HG03108 (cell line): ENCODE measurements around the gene UBE2L3.
"Not testable (repeated sequence)": the region's sequence is repeated elsewhere in the genome, so short reads cannot be mapped to it uniquely, and the experiment has no call there.

Experiments
- ATAC-seq: cut with Tn5 transposase; IDR thresholded peaks from one replicate; pipeline ENCODE4 v1.9.1; 2021; ENCODE audit warnings: moderate library complexity; ENCODE audit not compliant: unreplicated experiment

The UBE2L3 gene

GRCh38 chr22:21642584-21643448 is 75.3 kb downstream of the UBE2L3 start:
- ATAC-seq: no peak

DNA sequence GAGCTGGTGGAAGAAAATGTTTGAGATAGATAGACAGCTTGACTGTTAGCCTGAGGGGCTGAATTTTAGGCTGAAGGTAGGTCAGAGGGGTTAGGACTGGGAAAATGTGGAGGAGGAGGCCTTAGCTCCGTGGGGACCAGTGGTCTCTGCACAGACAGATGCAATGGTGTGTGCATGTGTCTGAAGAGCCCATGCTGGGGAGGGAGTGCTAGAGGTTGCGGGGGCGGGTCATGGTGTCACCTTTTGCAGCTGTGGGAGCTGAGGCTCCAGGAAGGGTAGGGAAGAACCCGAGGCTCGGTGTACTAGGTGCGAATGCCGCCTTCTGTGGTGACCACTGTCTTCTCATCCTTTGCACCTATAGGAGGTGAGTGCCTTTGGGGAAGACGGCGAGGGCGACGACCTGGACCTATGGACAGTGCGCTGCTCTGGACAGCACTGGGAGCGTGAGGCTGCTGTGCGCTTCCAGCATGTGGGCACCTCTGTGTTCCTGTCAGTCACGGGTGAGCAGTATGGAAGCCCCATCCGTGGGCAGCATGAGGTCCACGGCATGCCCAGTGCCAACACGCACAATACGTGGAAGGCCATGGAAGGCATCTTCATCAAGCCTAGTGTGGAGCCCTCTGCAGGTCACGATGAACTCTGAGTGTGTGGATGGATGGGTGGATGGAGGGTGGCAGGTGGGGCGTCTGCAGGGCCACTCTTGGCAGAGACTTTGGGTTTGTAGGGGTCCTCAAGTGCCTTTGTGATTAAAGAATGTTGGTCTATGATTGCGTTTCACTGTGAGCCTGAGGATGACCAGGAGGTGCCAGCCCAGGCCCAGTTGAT is 76.2 kb downstream of the UBE2L3 start:
- ATAC-seq: no peak

DNA sequence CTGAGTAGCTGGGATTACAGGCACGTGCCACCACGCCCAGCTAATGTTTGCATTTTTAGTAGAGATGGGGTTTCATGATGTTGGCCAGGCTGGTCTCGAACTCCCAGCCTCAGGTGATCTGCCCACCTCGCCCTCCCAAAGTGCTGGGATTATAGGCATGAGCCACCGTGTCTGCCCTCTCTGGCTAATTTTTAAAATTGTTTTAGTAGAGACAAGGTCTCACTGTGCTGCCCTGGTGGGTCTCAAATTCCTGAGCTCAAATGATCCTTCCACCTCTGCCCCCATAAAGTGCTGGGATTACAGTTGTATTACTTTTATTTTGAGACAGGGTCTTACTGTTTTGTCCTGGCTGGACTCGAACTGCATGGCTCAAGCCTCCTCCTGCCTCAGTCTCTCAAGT is 78.0 kb downstream of the UBE2L3 start:
- ATAC-seq: not testable (repeated sequence)

DNA sequence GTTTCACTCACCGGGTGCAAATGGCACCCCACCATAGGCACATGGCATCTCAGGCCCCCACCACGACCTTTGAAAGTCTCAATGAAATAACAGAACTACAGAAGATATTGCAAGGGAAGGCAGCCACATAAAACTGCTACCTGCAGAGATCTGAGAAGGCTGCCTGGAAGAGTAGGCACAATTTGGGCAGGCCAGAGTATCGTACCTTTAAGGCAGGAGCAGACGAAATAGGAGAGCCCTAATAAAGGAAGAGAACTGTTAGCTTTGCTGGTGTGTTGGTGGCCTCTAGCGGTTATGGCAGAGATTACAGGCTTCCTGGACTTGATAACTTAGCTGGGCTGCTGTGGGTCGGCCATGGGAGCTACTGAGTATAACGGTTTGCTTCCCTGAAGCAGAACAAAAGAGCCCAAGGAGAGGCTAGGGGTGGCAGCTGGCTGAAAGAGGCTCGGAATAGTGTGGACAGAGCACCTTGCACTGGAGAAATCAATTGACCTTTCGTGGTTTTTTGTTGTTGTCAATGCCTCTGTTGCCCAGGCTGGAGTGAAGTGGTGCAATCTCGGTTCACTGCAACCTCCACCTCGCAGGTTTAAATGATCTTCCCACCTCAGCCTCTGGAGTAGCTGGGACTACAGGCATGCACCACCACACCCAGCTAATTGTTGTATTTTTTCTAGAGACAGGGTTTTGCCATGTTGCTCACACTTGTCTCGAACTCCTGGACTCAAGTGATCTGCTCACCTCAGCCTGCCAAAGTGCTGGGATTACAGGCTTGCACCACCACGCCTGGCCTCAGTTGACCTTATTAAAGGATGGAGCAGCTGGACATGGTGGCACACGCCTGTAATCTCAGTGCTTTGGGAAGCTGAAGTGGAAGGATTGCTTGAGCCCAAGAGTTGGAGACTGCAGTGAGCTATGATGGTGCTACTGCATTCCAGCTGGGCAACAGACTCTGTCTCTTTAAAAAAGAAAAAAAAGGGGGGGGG is 79.4 kb downstream of the UBE2L3 start:
- no peak for ATAC-seq

GRCh38 chr22:21650280-21650679 is 82.8 kb downstream of the UBE2L3 start:
- no peak for ATAC-seq

DNA sequence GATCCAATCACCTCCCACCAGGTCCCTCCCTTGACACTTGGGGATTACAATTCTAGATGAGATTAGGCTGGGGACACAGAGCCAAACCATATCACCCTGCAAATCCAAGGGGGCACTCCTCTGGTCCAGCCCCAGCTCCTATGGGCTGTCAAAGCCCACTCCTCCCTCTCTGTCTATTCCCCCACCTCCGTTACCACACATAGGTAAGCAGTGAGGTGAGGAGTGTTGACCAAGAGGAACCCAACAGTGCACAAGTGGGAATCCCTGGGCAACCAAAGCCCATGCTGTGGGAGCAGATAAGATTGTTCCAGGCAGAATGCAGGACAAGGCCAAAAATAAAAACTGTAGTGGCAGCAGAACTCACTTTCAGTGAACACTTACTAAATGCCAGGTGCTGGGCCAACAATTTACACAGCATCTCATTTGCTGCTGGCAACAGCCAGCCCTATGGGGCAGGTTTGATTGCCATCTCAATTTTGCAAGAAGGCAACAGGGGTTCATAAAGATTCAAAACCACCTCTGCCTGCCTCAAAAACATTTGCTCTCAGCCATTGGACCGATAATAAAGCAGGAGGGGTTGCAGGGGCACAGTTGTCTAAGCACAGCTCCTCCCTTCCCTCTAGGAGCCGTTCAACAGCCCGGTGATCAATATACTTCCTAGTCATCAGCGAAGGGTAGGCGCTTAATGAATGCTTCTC is 83.5 kb downstream of the UBE2L3 start:
- ATAC-seq: no peak

DNA sequence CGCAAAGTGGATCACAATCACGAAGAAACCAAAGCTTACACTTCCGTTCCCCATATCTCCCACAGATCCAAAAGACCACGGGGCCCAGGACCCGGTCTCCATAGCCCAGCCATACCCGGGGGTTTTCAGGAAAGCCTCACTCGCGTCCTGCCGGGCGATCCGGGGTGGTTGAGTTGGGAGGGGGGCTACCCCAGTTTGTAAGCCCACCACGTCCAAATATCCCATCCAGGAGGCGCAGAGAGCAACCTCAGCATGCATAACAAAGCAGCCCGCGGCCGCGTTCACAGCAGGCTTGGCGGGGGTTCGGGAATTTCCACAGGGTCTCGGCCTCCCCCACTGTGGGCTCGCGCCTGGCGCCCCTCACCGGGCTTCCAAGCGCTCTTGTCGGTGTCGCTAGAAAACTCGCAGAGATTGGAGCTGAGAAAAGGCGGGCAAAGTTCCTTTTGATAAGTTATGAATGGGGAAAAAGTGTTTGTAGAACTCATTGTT is 84.1 kb downstream of the UBE2L3 start:
- ATAC-seq: peak; percentile 16

DNA sequence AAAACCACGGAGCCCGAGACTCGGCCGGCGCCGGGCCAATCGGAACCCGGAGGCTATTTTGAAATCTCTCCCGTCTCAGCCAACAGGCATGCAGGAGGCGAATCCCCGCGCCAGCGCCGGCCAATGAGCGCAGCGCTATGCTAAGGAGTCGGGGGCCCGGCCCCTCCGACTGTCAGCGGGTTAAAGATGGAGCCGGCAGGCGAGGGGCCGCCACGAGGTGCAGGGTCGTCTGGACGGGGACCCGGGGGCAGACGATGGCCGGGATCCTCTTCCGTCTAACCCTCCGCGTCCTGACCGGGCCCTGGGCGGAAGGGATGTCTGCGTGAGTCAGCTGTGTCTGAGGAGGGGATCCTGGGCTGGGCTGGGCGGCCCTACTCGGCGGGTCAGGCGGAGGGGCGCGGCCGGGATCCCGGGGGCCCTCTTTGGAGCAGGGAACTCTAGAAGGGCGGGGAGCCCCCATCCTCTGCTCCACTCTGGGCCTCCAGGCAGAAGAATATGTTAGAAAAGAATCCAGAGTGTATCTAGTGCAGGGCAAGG is 84.6 kb downstream of the UBE2L3 start:
- ATAC-seq: peak; percentile 84

DNA sequence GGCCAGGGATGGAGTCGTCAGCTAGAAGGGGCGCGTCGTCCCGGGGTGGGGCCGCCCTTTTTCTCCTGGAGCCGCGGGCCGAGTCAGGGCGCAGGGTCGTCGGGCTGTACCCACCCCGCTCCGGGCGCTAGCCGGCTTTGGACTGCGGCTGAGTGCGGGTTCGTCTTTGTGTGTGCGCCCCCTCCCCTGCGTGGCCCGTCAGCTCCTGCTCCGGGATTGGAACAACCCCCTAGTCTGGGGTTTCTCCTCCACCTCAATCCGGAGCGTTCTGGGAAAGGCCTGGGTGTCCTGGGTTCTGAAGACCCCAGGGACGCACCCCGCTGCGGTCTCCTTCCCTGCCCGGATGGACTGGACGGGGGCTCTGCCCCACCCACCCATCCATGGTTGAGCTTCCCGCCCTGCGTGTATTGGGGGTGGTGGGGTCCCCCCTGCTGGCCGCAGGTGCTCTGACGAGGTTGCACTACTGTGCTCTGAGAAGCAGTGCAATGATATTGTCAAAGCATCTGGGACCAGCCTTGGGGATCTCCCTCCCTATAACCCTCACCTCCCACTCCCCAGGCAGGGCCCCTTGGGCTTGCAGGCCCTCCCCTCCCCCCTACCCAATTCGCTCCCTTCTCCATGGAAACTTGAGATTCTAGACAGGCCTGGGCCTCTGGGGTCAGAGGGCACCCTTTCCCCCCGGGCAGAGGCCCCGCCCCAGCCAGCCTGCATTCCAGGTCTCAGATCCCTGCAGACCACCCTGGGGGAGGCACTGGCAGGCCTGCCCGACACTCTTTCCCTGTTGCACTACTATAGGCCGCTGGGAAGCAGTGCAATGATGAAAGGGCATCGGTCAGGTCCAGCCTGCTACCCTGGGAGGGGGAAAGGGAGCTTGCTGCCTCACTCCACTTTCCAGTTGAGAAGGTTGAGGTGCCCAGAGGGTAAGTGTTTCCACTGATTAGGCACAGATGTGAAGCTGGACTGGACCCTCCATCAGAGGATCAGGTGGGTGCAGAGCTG is 85.3 kb downstream of the UBE2L3 start:
- no peak for ATAC-seq

GRCh38 chr22:21657020-21657359 is 89.5 kb downstream of the UBE2L3 start:
- no peak for ATAC-seq

DNA sequence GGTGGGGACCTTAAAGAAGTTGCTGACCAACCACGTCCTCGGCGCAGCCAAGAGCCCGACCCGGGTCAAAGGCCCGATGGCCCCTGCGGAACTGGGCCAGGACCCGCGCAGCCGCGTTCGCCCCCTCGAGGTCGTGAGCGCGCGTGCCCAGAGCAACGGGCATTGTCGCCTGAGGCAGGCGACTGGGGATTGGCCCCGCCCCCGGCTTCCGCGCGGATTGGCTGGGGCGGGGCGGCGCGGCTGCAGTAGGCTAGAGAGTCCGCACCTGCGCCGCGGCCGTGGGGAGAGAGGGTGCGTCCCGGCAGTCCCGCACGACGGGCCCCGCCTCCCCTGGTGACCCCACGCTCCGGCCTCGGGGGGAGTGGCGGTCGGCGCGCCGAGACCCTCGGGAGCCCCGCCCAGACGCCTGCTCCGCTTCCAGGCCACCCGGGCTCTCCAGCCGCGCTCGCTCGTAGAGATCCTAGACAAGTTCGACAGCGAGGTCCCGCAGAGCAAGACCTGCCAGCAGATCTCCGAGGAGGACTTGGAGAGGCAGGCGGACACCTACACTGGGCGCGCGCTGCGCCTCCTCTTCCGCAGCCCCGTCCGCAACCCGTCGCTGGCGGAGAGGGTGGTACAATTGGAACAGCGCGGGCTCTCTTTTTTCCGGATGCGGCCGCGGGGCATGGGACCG is 90.0 kb downstream of the UBE2L3 start:
- peak; percentile 71 for ATAC-seq

DNA sequence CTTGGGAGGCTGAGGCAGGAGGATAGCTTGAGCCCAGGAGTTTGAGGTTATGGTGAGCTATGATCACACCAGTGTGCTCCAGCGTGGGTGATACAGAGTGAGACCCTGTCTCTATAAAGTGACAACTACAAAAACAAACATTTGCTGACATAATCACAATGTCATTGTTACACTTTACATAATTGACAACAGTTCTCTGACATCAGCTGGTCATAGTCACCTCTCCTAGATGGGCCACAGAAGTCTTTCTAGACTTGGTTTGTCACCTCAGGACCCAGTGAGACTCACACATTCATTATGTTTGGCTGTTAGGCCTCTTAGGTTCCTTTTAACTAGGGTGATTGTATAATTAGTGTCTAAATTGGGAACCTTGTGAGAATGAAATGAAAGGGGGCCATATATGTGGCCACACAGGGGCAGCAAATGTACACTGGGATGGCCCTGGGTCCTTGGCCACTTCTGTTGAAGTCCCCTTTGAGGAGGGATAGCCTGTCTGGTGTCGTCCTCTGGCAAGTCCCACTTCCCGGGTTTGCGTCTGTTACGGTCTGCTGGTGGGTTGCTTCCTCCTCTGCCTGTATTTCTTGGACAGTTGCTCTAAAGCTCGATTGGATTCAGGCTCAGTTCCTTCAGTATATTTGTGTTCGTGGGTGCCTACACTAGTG is 92.5 kb downstream of the UBE2L3 start:
- ATAC-seq: no peak

GRCh38 chr22:21660904-21661303 is 93.4 kb downstream of the UBE2L3 start:
- no peak for ATAC-seq

- no peak for ATAC-seq
Observed at GRCh38 chr22:21661991-21662390, 94.5 kb downstream of the UBE2L3 start.

- no peak for ATAC-seq
Observed at GRCh38 chr22:21663738-21664137, 96.2 kb downstream of the UBE2L3 start.

DNA sequence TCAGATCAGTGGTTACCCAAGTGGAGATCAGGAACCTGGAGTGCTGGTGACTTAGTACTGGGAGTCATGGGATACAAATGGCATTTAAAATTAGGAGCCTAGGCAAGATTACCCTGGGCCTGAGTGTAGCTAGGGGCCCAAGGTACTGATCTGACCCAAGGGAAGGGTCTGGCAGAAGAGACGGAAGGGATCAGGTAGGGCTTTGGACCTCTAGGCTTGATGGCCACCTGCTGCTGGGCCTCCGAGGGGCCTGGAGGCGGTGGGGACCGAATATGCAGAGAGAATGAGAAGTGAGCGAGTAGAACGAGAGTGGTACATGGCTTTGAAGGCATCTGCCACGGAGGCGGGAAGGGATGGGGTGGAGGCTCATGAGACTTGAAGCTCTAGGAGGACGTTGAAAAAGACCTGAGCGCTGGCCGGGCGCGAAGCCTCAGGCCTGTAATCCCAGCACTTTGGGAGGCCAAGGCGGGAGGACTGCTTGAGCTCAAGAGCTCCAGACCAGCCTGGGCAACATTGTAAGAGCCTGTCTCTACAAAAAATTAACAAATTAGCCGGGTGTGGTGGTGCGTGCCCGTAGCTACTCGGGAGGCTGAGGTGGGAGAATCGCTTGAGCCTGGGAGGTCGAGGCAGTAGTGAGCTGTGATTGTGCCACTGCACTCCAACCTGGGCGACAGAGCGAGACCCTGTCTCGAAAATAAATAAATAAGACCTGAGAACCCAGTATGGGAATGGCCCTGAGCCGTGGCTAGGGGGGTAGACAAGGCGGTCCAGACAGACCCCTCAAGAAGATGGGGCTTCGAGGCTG is 97.7 kb downstream of the UBE2L3 start:
- no peak for ATAC-seq

GRCh38 chr22:21666786-21667185 is 99.3 kb downstream of the UBE2L3 start:
- ATAC-seq: no peak
